HG02870 (cell line): ENCODE data around the gene DLST.

Source experiments
- ATAC-seq: cut with Tn5 transposase; IDR thresholded peaks from one replicate; pipeline ENCODE4 v1.9.1; 2021; ENCODE audit warnings: mild to moderate bottlenecking, moderate library complexity; ENCODE audit not compliant: unreplicated experiment

Gene DLST

GRCh38 chr14:74859757-74860552 lies 21.8 kb upstream of the DLST start:
- ATAC-seq: no peak

- ATAC-seq: no peak
Observed at GRCh38 chr14:74860899-74861733, 20.6 kb upstream of the DLST start.

GRCh38 chr14:74861734-74862090 lies 20.0 kb upstream of the DLST start:
- ATAC-seq: no peak

- ATAC-seq: no peak
Observed at GRCh38 chr14:74863274-74863673, 18.4 kb upstream of the DLST start.

- ATAC-seq: no peak
Observed at GRCh38 chr14:74864198-74864597, 17.5 kb upstream of the DLST start.

GRCh38 chr14:74865156-74865555 lies 16.6 kb upstream of the DLST start:
- ATAC-seq: no peak

GRCh38 chr14:74866708-74867389 lies 14.9 kb upstream of the DLST start:
- no peak for ATAC-seq

GRCh38 chr14:74867673-74868072 lies 14.0 kb upstream of the DLST start:
- no peak for ATAC-seq

- ATAC-seq: no peak
Observed at GRCh38 chr14:74868739-74869138, 13.0 kb upstream of the DLST start.

- no peak for ATAC-seq
Observed at GRCh38 chr14:74871819-74872218, 9.9 kb upstream of the DLST start.

- ATAC-seq: no peak
Observed at GRCh38 chr14:74875204-74875603, 6.5 kb upstream of the DLST start.

- no peak for ATAC-seq
Observed at GRCh38 chr14:74875941-74876913, 5.5 kb upstream of the DLST start, which contains the start of gene PROX2. PROX2 (minus strand) TSS chr14:74876145; CDS start chr14:74863834, 12,311 bp downstream.

- ATAC-seq: no peak
Observed at GRCh38 chr14:74879427-74880182, 2.1 kb upstream of the DLST start.

GRCh38 chr14:74882103-74882920 lies 596 bp downstream of the DLST start:
- peak; percentile 28 for ATAC-seq

GRCh38 chr14:74886001-74886400 lies 4.3 kb downstream of the DLST start:
- ATAC-seq: no peak

GRCh38 chr14:74888164-74889158 lies 6.7 kb downstream of the DLST start:
- ATAC-seq: no peak

- no peak for ATAC-seq
Observed at GRCh38 chr14:74890262-74890661, 8.5 kb downstream of the DLST start.

GRCh38 chr14:74891870-74892269 lies 10.2 kb downstream of the DLST start:
- ATAC-seq: no peak
